GM12873 (cell line): ENCODE measurements around the gene NPAS3.

Experiments
- TF ChIP-seq, protein P1 (sequence below): IDR thresholded peaks from 2 replicates; pipeline ENCODE4 v1.5.1; 2012; ENCODE audit warnings: low read depth, mild to moderate bottlenecking, moderate library complexity, low read length, control low read depth; ENCODE audit not compliant: insufficient read depth; ENCODE audit errors: missing control alignments

NPAS3 gene

DNA sequence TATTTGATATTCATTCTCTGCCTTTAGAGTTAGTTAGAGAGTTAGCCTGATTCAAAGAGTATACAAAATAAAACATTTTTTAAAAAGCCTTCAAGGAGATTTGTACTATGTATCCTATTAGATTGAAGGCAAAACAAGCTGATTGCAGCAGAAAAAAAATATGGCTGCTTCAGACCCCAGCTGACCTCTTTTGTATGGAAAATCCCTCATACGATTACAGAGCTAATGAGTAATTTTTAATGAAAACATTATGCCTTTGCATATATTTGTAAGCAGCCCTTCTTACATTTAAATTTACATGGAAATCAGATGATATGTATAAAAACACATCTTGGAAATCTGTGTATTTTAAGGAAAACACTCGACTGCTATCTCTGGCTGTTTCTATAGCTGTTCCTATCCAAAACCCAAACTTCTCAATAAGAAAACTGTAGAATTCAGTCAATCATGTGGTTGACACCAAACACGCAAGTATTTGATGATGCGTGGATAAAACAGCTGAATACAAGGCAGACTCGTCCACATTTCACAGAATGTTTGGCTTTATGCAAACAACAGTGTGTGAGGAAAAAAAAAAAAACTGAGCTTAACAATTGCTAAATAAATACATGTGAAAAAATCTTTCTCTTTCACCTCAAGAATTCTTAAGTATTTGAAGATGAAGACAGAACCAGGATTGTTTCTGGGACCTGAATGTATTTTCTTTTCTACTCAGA lies 736.9 kb downstream of the NPAS3 start:
- TF ChIP-seq, protein P1, sequence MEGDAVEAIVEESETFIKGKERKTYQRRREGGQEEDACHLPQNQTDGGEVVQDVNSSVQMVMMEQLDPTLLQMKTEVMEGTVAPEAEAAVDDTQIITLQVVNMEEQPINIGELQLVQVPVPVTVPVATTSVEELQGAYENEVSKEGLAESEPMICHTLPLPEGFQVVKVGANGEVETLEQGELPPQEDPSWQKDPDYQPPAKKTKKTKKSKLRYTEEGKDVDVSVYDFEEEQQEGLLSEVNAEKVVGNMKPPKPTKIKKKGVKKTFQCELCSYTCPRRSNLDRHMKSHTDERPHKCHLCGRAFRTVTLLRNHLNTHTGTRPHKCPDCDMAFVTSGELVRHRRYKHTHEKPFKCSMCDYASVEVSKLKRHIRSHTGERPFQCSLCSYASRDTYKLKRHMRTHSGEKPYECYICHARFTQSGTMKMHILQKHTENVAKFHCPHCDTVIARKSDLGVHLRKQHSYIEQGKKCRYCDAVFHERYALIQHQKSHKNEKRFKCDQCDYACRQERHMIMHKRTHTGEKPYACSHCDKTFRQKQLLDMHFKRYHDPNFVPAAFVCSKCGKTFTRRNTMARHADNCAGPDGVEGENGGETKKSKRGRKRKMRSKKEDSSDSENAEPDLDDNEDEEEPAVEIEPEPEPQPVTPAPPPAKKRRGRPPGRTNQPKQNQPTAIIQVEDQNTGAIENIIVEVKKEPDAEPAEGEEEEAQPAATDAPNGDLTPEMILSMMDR, result no peak

DNA sequence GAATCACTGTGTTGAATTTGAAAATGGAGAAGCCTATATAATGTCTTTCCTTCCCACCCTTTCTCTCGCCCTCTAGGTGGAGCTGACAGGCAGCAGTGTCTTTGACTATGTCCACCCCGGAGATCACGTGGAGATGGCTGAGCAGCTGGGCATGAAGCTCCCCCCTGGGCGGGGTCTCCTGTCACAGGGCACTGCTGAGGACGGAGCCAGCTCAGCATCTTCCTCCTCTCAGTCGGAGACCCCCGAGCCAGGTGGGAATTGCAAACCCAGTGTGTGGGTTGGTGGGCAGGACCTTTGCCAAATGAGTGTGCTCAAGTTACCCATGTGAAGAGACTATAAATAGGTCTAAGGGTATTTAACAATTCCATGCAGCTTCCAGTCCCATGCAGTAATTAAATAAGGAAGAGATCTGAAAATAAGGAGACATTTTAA lies 737.5 kb downstream of the NPAS3 start:
- TF ChIP-seq, protein P1, result peak; percentile 34

- TF ChIP-seq, protein P1, result no peak
Measured at GRCh38 chr14:33676891-33677290, 738.2 kb downstream of the NPAS3 start.

DNA sequence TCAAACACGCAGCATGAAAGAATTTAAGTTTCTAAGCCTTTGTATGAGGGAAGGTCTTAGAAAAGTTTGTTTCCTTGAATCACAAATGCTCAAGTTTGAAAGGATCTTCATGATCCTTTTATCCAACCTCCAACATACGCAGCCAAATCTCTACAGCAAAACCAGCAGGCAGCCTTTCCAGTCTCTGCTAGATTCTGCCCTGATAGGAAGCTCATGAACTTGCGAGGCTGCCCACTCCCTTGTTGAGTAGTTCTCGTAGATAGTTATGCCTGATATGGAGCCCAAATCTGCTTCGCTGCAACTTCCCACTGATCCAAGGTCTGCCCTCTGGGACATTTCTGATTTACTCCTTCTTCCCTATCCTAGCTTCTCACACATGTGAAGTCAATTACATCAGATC lies 739.3 kb downstream of the NPAS3 start:
- TF ChIP-seq, protein P1, result no peak

- TF ChIP-seq, protein P1, result no peak
Measured at GRCh38 chr14:33679025-33679424, 740.3 kb downstream of the NPAS3 start.

GRCh38 chr14:33679461-33680225 lies 741.0 kb downstream of the NPAS3 start:
- TF ChIP-seq, protein P1, result no peak

DNA sequence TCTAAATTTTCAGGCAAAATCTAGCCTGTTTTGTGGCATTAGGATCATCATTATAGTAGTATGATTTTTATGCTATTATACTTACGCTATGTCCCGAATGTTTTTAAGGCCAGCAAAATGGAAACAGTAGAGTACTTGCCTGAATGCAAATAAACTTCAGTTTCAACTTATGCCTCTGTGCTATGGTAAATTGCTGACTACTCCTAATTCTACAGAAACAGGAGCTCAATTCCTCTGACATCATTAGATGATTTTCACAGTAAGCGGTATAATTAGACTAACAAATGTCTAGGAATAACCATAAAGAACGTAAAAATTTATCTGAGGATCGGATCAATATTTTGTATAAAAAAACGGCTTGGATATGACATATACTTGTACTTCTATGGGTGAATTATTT lies 742.2 kb downstream of the NPAS3 start:
- TF ChIP-seq, protein P1, result no peak
